Activated CD8-positive, alpha-beta T cell treated with anti-CD3 and anti-CD28 coated beads for 36 hours (primary cell): ENCODE data around the gene PRPF6. TPM values are rescaled to one million over a fixed set of nuclear protein-coding genes. Genes with fewer than 3 reads are reported as not detected.
"Not testable (repeated sequence)": the region's sequence is repeated elsewhere in the genome, so short reads cannot be mapped to it uniquely, and the experiment has no call there.

Experiments used
- ATAC-seq: fragments of 200-7000 bp; cut with Tn5 transposase; one replicate; pipeline ENCODE4 v1.10.0; 2021; ENCODE audit warnings: mild to moderate bottlenecking, moderate library complexity
- CTCF ChIA-PET: fragments of 350-600 bp; sonication (Branson Sonifier 250); formaldehyde crosslinking; loops from one replicate; lab custom pipeline; 2021; ENCODE audit warnings: antibody characterized with exemption; lab: Charles Lee
- POLR2A ChIA-PET: fragments of 350-600 bp; sonication (Branson Sonifier 250); formaldehyde crosslinking; loops from one replicate; lab custom pipeline; 2021; ENCODE audit warnings: antibody characterized with exemption; lab: Charles Lee
- DNase-seq: peaks from one replicate; pipeline ENCODE4 v3.0.0-alpha.2; 2020
- H3K27ac Mint-ChIP-seq: one replicate; pipeline ENCODE4 v1.8.0; 2021; ENCODE audit warnings: mild to moderate bottlenecking, mixed read lengths
- H3K27me3 Mint-ChIP-seq: one replicate; pipeline ENCODE4 v1.8.0; 2021; ENCODE audit warnings: mixed read lengths
- H3K36me3 Mint-ChIP-seq: one replicate; pipeline ENCODE4 v1.8.0; 2021; ENCODE audit warnings: low read depth, mixed read lengths
- H3K4me1 Mint-ChIP-seq: one replicate; pipeline ENCODE4 v1.8.0; 2021; ENCODE audit warnings: low read depth, mixed read lengths
- H3K4me3 Mint-ChIP-seq: one replicate; pipeline ENCODE4 v1.8.0; 2021; ENCODE audit warnings: mild to moderate bottlenecking, moderate library complexity, mixed read lengths
- H3K9me3 Mint-ChIP-seq: one replicate; pipeline ENCODE4 v1.8.0; 2021; ENCODE audit warnings: mixed read lengths
- CTCF ChIP-seq: fragments of 200-600 bp; IDR thresholded peaks from one replicate; pipeline ENCODE4 v1.8.0; 2022; ENCODE audit warnings: antibody characterized with exemption, mild to moderate bottlenecking
- intact Hi-C: fragments of 100-400 bp; cut with micrococcal nuclease; formaldehyde crosslinking; loops from one replicate; pipeline ENCODE4 v1.10.0; 2022
- total RNA-seq, 2 experiments: library from RNA; stranded (reverse); gene quantifications; one replicate each; pipeline ENCODE4 v1.2.3, GENCODE V29; 2021

PRPF6 gene
- total RNA-seq, 2 experiments from 2014 or later: 53.0 to 55.5 TPM

- no peaks in the 10 kb centered on the region for H3K9me3 Mint-ChIP-seq
- DNase-seq (peak; percentile 8), ATAC-seq (no peak)
Observed at GRCh38 chr20:63968136-63968927, 12.6 kb upstream of the PRPF6 start.

GRCh38 chr20:63968928-63969760 lies 11.8 kb upstream of the PRPF6 start:
- CTCF ChIA-PET: interaction anchor here (1.1 to 1.7 kb wide), 3 partner anchors 11 to 262 kb away, joined by 3 to 5 read pairs (median 4); partner anchors contain the start of genes ARFRP1, PRPF6 and ZGPAT
- intact Hi-C loops: no loop called here

More at GRCh38 chr20:63968136-63968927, 12.6 kb upstream of the PRPF6 start:
- Mint-ChIP-seq H3K4me3 (peak overlapping the region; percentile 80), H3K27ac (peak overlapping the region; percentile 84), H3K36me3 (peaks cover 27% of the 10 kb centered on the region), H3K27me3 (no peaks in the 10 kb centered on the region), H3K4me1 (peaks cover 12% of the 10 kb centered on the region)
- POLR2A ChIA-PET: interaction anchor here (1.1 to 2.0 kb wide), 4 partner anchors 9 to 111 kb away, joined by 3 to 8 read pairs (median 5); partner anchors contain the start of genes OPRL1, RGS19 and UCKL1
- TF ChIP-seq CTCF: no peak
- intact Hi-C loops: no loop called here
- CTCF ChIA-PET: interaction anchor here (1.1 to 1.7 kb wide), 3 partner anchors 12 to 261 kb away, joined by 3 to 5 read pairs (median 4); partner anchors contain the start of genes ARFRP1, PRPF6 and ZGPAT

GRCh38 chr20:63969838-63970713 lies 10.9 kb upstream of the PRPF6 start, which contains the start of gene ZNF512B:
TSS of gene ZNF512B (minus strand) at chr20:63969930. CDS start at chr20:63967950, 1,980 bp downstream.
- Mint-ChIP-seq H3K4me3 (peak within 1 kb of the TSS; percentile 80), H3K27me3 (no peaks in the 10 kb centered on the region), H3K27ac (peak within 1 kb of the TSS; percentile 84), H3K9me3 (no peaks in the 10 kb centered on the region), H3K36me3 (peaks cover 26% of the 10 kb centered on the region), H3K4me1 (peaks cover 20% of the 10 kb centered on the region)
- ATAC-seq (peak; percentile 38), DNase-seq (peak; percentile 57)
- POLR2A ChIA-PET: interaction anchor here (1.7 kb wide), 2 partner anchors 9 to 11 kb away, joined by 5 to 6 read pairs; partner anchors contain the start of gene SAMD10
- TF ChIP-seq CTCF: no peak
- CTCF ChIA-PET: no interaction called here
- intact Hi-C loops: loop anchor here (5.0 to 10.0 kb wide), 2 partner anchors 95 to 183 kb away; partner anchors contain the start of gene TCEA2

More at GRCh38 chr20:63968928-63969760, 11.8 kb upstream of the PRPF6 start:
- TF ChIP-seq CTCF: no peak
- peaks cover 25% of the 10 kb centered on the region for H3K36me3 Mint-ChIP-seq
- peak; percentile 10 for ATAC-seq
- H3K4me1 Mint-ChIP-seq: peaks cover 17% of the 10 kb centered on the region
- POLR2A ChIA-PET: interaction anchor here (1.1 to 2.0 kb wide), 4 partner anchors 10 to 110 kb away, joined by 3 to 8 read pairs (median 6); partner anchors contain the start of genes OPRL1, RGS19, SAMD10 and UCKL1
- H3K27me3 Mint-ChIP-seq: no peaks in the 10 kb centered on the region
- H3K27ac Mint-ChIP-seq: peak overlapping the region; percentile 84
- peak overlapping the region; percentile 80 for H3K4me3 Mint-ChIP-seq
- no peaks in the 10 kb centered on the region for H3K9me3 Mint-ChIP-seq
- DNase-seq: peak; percentile 50

DNA sequence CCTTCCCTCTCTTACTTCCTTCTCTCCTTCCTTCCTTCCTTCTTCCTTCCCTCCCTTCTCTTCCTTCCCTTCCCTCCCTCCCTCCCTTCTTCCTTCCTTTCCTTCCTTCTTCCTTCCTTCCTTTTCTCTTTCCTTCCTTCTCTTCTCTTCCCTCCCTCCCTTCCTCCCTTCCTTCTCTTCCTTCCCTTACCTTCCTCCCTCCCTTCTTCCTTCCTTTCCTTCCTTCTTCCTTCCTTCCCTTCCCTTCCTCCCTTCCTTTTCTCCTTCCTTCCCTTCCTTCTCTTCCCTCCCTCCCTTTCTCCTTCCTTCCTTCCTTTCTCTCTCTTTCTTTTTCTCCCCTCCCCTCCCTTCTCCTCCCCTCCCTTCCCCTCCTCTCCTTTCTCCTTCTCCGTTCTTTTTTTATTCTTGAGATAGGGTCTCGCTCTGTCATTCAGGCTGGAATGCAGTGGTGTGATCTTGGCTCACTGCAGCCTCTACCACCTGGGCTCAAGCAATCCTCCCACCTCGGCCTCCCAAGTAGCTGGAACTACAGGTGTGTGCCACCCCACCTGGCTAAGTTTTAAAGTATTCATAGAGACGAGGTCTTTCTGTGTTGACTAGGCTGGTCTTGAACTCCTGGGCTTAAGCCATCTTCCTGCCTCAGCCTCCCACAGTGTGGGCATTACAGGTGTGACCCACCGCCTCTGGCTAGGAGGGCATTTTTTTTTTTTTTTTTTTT lies 10.1 kb upstream of the PRPF6 start:
- no peaks in the 10 kb centered on the region for H3K9me3 Mint-ChIP-seq
- ChIA-PET POLR2A (interaction anchor here (1.0 to 1.7 kb wide), 2 partner anchors 9 kb away, joined by 3 to 5 read pairs; partner anchors contain the start of gene SAMD10), CTCF (no interaction called here)
- intact Hi-C loops: loop anchor here (5.0 to 10.0 kb wide), 2 partner anchors 94 to 184 kb away; partner anchors contain the start of gene TCEA2
- peaks cover 20% of the 10 kb centered on the region for H3K4me1 Mint-ChIP-seq
- TF ChIP-seq CTCF: no peak
- H3K4me3 Mint-ChIP-seq: peak overlapping the region; percentile 62
- ATAC-seq (no peak), DNase-seq (no peak)
- peak overlapping the region; percentile 15 for H3K27ac Mint-ChIP-seq
- no peaks in the 10 kb centered on the region for H3K27me3 Mint-ChIP-seq
- peaks cover 26% of the 10 kb centered on the region for H3K36me3 Mint-ChIP-seq

DNA sequence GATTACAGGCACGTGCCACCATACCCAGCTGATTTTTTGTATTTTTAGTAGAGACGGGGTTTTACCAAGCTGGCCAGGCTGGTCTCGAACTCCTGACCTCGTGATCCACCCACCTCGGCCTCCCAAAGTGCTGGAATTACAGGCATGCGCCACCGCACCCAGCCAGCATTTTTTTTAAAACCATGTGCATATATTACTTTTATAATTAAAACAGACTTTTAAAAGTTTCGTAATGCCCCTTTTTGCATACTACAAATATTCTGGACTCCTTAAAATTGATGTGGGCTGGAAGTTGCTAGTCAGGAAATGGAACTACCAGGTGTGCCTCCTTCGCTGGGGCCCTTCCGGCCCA lies 9.0 kb upstream of the PRPF6 start:
- H3K9me3 Mint-ChIP-seq, DNase-seq, CTCF ChIA-PET, H3K27ac Mint-ChIP-seq, H3K4me3 Mint-ChIP-seq, H3K27me3 Mint-ChIP-seq, POLR2A ChIA-PET, ATAC-seq: not testable (repeated sequence)
- intact Hi-C loops: loop anchor here (5.0 to 10.0 kb wide), 2 partner anchors 93 to 185 kb away; partner anchors contain the start of gene TCEA2
- peaks cover 23% of the 10 kb centered on the region for H3K36me3 Mint-ChIP-seq
- peaks cover 29% of the 10 kb centered on the region for H3K4me1 Mint-ChIP-seq
